ENCODE results near the gene PARVB.
A peak's percentile ranks its signal among the peaks of the same experiment; 100 is the strongest.

GRCh38 chr22:44091021-44091721 lies 67.1 kb downstream of the PARVB start:
- TF ChIP-seq, protein P1, sequence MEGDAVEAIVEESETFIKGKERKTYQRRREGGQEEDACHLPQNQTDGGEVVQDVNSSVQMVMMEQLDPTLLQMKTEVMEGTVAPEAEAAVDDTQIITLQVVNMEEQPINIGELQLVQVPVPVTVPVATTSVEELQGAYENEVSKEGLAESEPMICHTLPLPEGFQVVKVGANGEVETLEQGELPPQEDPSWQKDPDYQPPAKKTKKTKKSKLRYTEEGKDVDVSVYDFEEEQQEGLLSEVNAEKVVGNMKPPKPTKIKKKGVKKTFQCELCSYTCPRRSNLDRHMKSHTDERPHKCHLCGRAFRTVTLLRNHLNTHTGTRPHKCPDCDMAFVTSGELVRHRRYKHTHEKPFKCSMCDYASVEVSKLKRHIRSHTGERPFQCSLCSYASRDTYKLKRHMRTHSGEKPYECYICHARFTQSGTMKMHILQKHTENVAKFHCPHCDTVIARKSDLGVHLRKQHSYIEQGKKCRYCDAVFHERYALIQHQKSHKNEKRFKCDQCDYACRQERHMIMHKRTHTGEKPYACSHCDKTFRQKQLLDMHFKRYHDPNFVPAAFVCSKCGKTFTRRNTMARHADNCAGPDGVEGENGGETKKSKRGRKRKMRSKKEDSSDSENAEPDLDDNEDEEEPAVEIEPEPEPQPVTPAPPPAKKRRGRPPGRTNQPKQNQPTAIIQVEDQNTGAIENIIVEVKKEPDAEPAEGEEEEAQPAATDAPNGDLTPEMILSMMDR (conservative IDR thresholded peaks at IDR 0.05) = peak; percentile 51
- no peak for TF ChIP-seq EZH2 (IDR thresholded peaks at IDR 0.05; ENCODE audit: low read depth)
